ENCODE results near the gene NCKAP5L.

NCKAP5L gene

GRCh38 chr12:49766115-49766455 lies 62.1 kb downstream of the NCKAP5L start:
- in situ Hi-C loops (cut with HindIII; ENCODE audit: low pct_ligation_motif_present, low pct_unique_long_range_greater_than_20kb, low sequenced_read_pairs) = loop anchor here (10.0 kb wide), 1 partner anchor 69 kb away; no protein-coding TSS in a partner anchor
- no peak for DNase-seq

GRCh38 chr12:49764126-49764525 lies 64.1 kb downstream of the NCKAP5L start:
- DNase-seq = no peak
- in situ Hi-C loops (cut with HindIII; ENCODE audit: low pct_ligation_motif_present, low pct_unique_long_range_greater_than_20kb, low sequenced_read_pairs) = loop anchor here (10.0 kb wide), 1 partner anchor 71 kb away; no protein-coding TSS in a partner anchor

- peak; percentile 66 for DNase-seq
Measured at GRCh38 chr12:49763006-49763591, 65.1 kb downstream of the NCKAP5L start.

GRCh38 chr12:49762468-49762847 lies 65.8 kb downstream of the NCKAP5L start:
- in situ Hi-C loops (cut with HindIII; ENCODE audit: low pct_ligation_motif_present, low pct_unique_long_range_greater_than_20kb, low sequenced_read_pairs) = loop anchor here (10.0 kb wide), 1 partner anchor 72 kb away; no protein-coding TSS in a partner anchor

More at GRCh38 chr12:49763006-49763591, 65.1 kb downstream of the NCKAP5L start:
- in situ Hi-C loops (cut with HindIII; ENCODE audit: low pct_ligation_motif_present, low pct_unique_long_range_greater_than_20kb, low sequenced_read_pairs) = loop anchor here (10.0 kb wide), 1 partner anchor 72 kb away; no protein-coding TSS in a partner anchor

GRCh38 chr12:49761677-49762467 lies 66.3 kb downstream of the NCKAP5L start:
- in situ Hi-C loops (cut with HindIII; ENCODE audit: low pct_ligation_motif_present, low pct_unique_long_range_greater_than_20kb, low sequenced_read_pairs) = loop anchor here (10.0 kb wide), 1 partner anchor 73 kb away; no protein-coding TSS in a partner anchor
- no peak for DNase-seq

More at GRCh38 chr12:49762468-49762847, 65.8 kb downstream of the NCKAP5L start:
- DNase-seq = no peak

- DNase-seq = no peak
- in situ Hi-C loops (cut with HindIII; ENCODE audit: low pct_ligation_motif_present, low pct_unique_long_range_greater_than_20kb, low sequenced_read_pairs) = no loop called here
Measured at GRCh38 chr12:49750996-49751393, 77.2 kb downstream of the NCKAP5L start.

GRCh38 chr12:49750027-49750995 lies 77.9 kb downstream of the NCKAP5L start:
- DNase-seq = peak; percentile 55
- in situ Hi-C loops (cut with HindIII; ENCODE audit: low pct_ligation_motif_present, low pct_unique_long_range_greater_than_20kb, low sequenced_read_pairs) = no loop called here

GRCh38 chr12:49748800-49749199 lies 79.4 kb downstream of the NCKAP5L start:
- in situ Hi-C loops (cut with HindIII; ENCODE audit: low pct_ligation_motif_present, low pct_unique_long_range_greater_than_20kb, low sequenced_read_pairs) = no loop called here
- no peak for DNase-seq

GRCh38 chr12:49748306-49748705 lies 79.9 kb downstream of the NCKAP5L start:
- no peak for DNase-seq
- in situ Hi-C loops (cut with HindIII; ENCODE audit: low pct_ligation_motif_present, low pct_unique_long_range_greater_than_20kb, low sequenced_read_pairs) = no loop called here

GRCh38 chr12:49744363-49744885 lies 83.8 kb downstream of the NCKAP5L start:
- in situ Hi-C loops (cut with HindIII; ENCODE audit: low pct_ligation_motif_present, low pct_unique_long_range_greater_than_20kb, low sequenced_read_pairs) = no loop called here
- DNase-seq = no peak

GRCh38 chr12:49741882-49742620 lies 86.2 kb downstream of the NCKAP5L start:
- peak; percentile 97 for DNase-seq
- in situ Hi-C loops (cut with HindIII; ENCODE audit: low pct_ligation_motif_present, low pct_unique_long_range_greater_than_20kb, low sequenced_read_pairs) = no loop called here
